ENCODE measurements around the gene INO80B. TPM values are rescaled to one million over a fixed set of nuclear protein-coding genes. Genes with fewer than 3 reads are reported as not detected.
"Not testable (repeated sequence)": the region's sequence is repeated elsewhere in the genome, so short reads cannot be mapped to it uniquely, and the experiment has no call there.

The INO80B gene
- total RNA-seq, 1 experiment from 2014 or later: 42.1 TPM

GRCh38 chr2:74474899-74475298 lies 20.0 kb downstream of the INO80B start:
- intact Hi-C loops (cut with micrococcal nuclease; ENCODE audit: unreplicated experiment): no loop called here
- Mint-ChIP-seq H3K4me3 (ENCODE audit: low read depth, unreplicated experiment) (no peak overlapping the region), H3K4me1 (ENCODE audit: low read depth, unreplicated experiment) (peaks cover 8% of the 10 kb centered on the region), H3K9me3 (ENCODE audit: low read depth, unreplicated experiment) (no peaks in the 10 kb centered on the region), H3K36me3 (ENCODE audit: insufficient read depth, unreplicated experiment) (peaks cover 56% of the 10 kb centered on the region), H3K27me3 (ENCODE audit: unreplicated experiment) (no peaks in the 10 kb centered on the region), H3K27ac (ENCODE audit: unreplicated experiment) (peak overlapping the region; percentile 3)
- CTCF ChIA-PET: no interaction called here
- TF ChIP-seq CTCF (IDR thresholded peaks at IDR 0.05; ENCODE audit: unreplicated experiment): peak; percentile 36
- BruUV-seq (replicated peaks): no TSS peak
- no peak for DNase-seq

- TF ChIP-seq CTCF (IDR thresholded peaks at IDR 0.05; ENCODE audit: unreplicated experiment): no peak
- peaks cover 16% of the 10 kb centered on the region for H3K4me1 Mint-ChIP-seq (ENCODE audit: low read depth, unreplicated experiment)
- peaks cover 55% of the 10 kb centered on the region for H3K36me3 Mint-ChIP-seq (ENCODE audit: insufficient read depth, unreplicated experiment)
- intact Hi-C loops (cut with micrococcal nuclease; ENCODE audit: unreplicated experiment): no loop called here
- H3K4me3 Mint-ChIP-seq (ENCODE audit: low read depth, unreplicated experiment): peak overlapping the region; percentile 85
- no peaks in the 10 kb centered on the region for H3K27me3 Mint-ChIP-seq (ENCODE audit: unreplicated experiment)
- DNase-seq: no peak
- CTCF ChIA-PET: interaction anchor here (1.2 to 1.6 kb wide), 2 partner anchors 9 to 41 kb away, joined by 5 to 6 read pairs; partner anchors contain the start of gene MRPL53
- BruUV-seq (replicated peaks): no TSS peak
- H3K27ac Mint-ChIP-seq (ENCODE audit: unreplicated experiment): no peak overlapping the region
- no peaks in the 10 kb centered on the region for H3K9me3 Mint-ChIP-seq (ENCODE audit: low read depth, unreplicated experiment)
Observed at GRCh38 chr2:74481431-74481830, 26.5 kb downstream of the INO80B start.

GRCh38 chr2:74481961-74482800 lies 27.3 kb downstream of the INO80B start:
- Mint-ChIP-seq H3K4me3 (ENCODE audit: low read depth, unreplicated experiment) (peak overlapping the region; percentile 85), H3K4me1 (ENCODE audit: low read depth, unreplicated experiment) (peaks cover 24% of the 10 kb centered on the region), H3K36me3 (ENCODE audit: insufficient read depth, unreplicated experiment) (peaks cover 60% of the 10 kb centered on the region), H3K9me3 (ENCODE audit: low read depth, unreplicated experiment) (no peaks in the 10 kb centered on the region), H3K27ac (ENCODE audit: unreplicated experiment) (peak overlapping the region; percentile 68), H3K27me3 (ENCODE audit: unreplicated experiment) (no peaks in the 10 kb centered on the region)
- TF ChIP-seq CTCF (IDR thresholded peaks at IDR 0.05; ENCODE audit: unreplicated experiment): no peak
- DNase-seq: peak; percentile 50
- intact Hi-C loops (cut with micrococcal nuclease; ENCODE audit: unreplicated experiment): no loop called here
- CTCF ChIA-PET: interaction anchor here (0.6 to 1.9 kb wide), 9 partner anchors 9 to 327 kb away, joined by 3 to 11 read pairs (median 5); partner anchors contain the start of genes AUP1, HTRA2, MRPL53 and PCGF1
- no TSS peak for BruUV-seq (replicated peaks)

- peak; percentile 79 for TF ChIP-seq CTCF (IDR thresholded peaks at IDR 0.05; ENCODE audit: unreplicated experiment)
- H3K4me1 Mint-ChIP-seq (ENCODE audit: low read depth, unreplicated experiment): peaks cover 24% of the 10 kb centered on the region
- peak within 1 kb of the TSS; percentile 68 for H3K27ac Mint-ChIP-seq (ENCODE audit: unreplicated experiment)
- intact Hi-C loops (cut with micrococcal nuclease; ENCODE audit: unreplicated experiment): loop anchor here (1.0 kb wide), 3 partner anchors 42 to 104 kb away; partner anchors contain the start of gene RTKN
- peak; percentile 94 for DNase-seq
- peaks cover 60% of the 10 kb centered on the region for H3K36me3 Mint-ChIP-seq (ENCODE audit: insufficient read depth, unreplicated experiment)
- BruUV-seq (replicated peaks): TSS peak; percentile 82
- CTCF ChIA-PET: interaction anchor here (0.6 to 1.9 kb wide), 10 partner anchors 17 to 326 kb away, joined by 3 to 11 read pairs (median 4); partner anchors contain the start of genes AUP1, HTRA2, PCGF1 and WBP1
- no peaks in the 10 kb centered on the region for H3K27me3 Mint-ChIP-seq (ENCODE audit: unreplicated experiment)
- peak within 1 kb of the TSS; percentile 85 for H3K4me3 Mint-ChIP-seq (ENCODE audit: low read depth, unreplicated experiment)
- no peaks in the 10 kb centered on the region for H3K9me3 Mint-ChIP-seq (ENCODE audit: low read depth, unreplicated experiment)
Observed at GRCh38 chr2:74482801-74483674, 28.2 kb downstream of the INO80B start, which contains the start of the genes CCDC142 and TTC31. CCDC142 (minus strand) TSS chr2:74482998; CDS start chr2:74482837, 161 bp downstream. TTC31 (plus strand) TSS chr2:74483081; CDS start chr2:74483096, 15 bp downstream.

- H3K4me1 Mint-ChIP-seq (ENCODE audit: low read depth, unreplicated experiment): peaks cover 30% of the 10 kb centered on the region
- CTCF ChIA-PET: interaction anchor here (0.7 to 1.9 kb wide), 7 partner anchors 23 to 106 kb away, joined by 3 to 11 read pairs (median 4); partner anchors contain the start of genes PCGF1 and WBP1
- not testable (repeated sequence) for BruUV-seq (replicated peaks); H3K9me3 Mint-ChIP-seq (ENCODE audit: low read depth, unreplicated experiment); DNase-seq; H3K27me3 Mint-ChIP-seq (ENCODE audit: unreplicated experiment)
- intact Hi-C loops (cut with micrococcal nuclease; ENCODE audit: unreplicated experiment): loop anchor here (1.0 kb wide), 3 partner anchors 42 to 104 kb away; partner anchors contain the start of gene RTKN
- H3K27ac Mint-ChIP-seq (ENCODE audit: unreplicated experiment): peak overlapping the region; percentile 68
- H3K36me3 Mint-ChIP-seq (ENCODE audit: insufficient read depth, unreplicated experiment): peaks cover 60% of the 10 kb centered on the region
- peak overlapping the region; percentile 85 for H3K4me3 Mint-ChIP-seq (ENCODE audit: low read depth, unreplicated experiment)
Observed at GRCh38 chr2:74483675-74484164, 28.8 kb downstream of the INO80B start.

Measured in Calu3 (cell line).